LNCAP (cell line): ENCODE data around the gene DCAF15.

Source experiments
- CTCF ChIP-seq: fragments of 450-650 bp; IDR thresholded peaks from 2 replicates; pipeline ENCODE4 v1.5.1; 2017; ENCODE audit warnings: mild to moderate bottlenecking

Gene DCAF15

GRCh38 chr19:13932149-13932637 is 20.1 kb upstream of the DCAF15 start:
- TF ChIP-seq CTCF, result no peak

- TF ChIP-seq CTCF, result no peak
These were observed 19.4 kb upstream of the DCAF15 start for GRCh38 chr19:13932911-13933393.

GRCh38 chr19:13934785-13935109 is 17.6 kb upstream of the DCAF15 start:
- TF ChIP-seq CTCF, result no peak

GRCh38 chr19:13935765-13936510 is 16.4 kb upstream of the DCAF15 start:
- TF ChIP-seq CTCF, result no peak

GRCh38 chr19:13937479-13938300 is 14.6 kb upstream of the DCAF15 start:
- no peak for TF ChIP-seq CTCF

- no peak for TF ChIP-seq CTCF
These were observed 13.8 kb upstream of the DCAF15 start, which contains the start of gene PODNL1 for GRCh38 chr19:13938301-13939064. TSS of gene PODNL1 (minus strand) at chr19:13938417. CDS start at chr19:13938181, 236 bp downstream.

- no peak for TF ChIP-seq CTCF
These were observed 10.2 kb upstream of the DCAF15 start for GRCh38 chr19:13942023-13942684.
